IPS-20b (cell line): Measurements from ENCODE around the gene OR4F17.
"Not testable (repeated sequence)": the region's sequence is repeated elsewhere in the genome, so short reads cannot be mapped to it uniquely, and the experiment has no call there.

Experiments used
- H3K27ac ChIP-seq: one replicate; pipeline ENCODE4 v1.5.1; 2013; ENCODE audit warnings: low read length
- H3K27me3 ChIP-seq: 2 replicates; pipeline ENCODE4 v1.6.1; 2013; ENCODE audit warnings: mild to moderate bottlenecking, low read length, inconsistent platforms; ENCODE audit not compliant: insufficient read depth
- H3K36me3 ChIP-seq: 2 replicates; pipeline ENCODE4 v1.6.1; 2013; ENCODE audit warnings: low read depth, mild to moderate bottlenecking, inconsistent platforms, low read length, moderate library complexity; ENCODE audit not compliant: insufficient read depth
- H3K4me1 ChIP-seq: 2 replicates; pipeline ENCODE4 v1.6.1; 2013; ENCODE audit warnings: mild to moderate bottlenecking, control low read depth, inconsistent platforms, low read length, moderate library complexity; ENCODE audit not compliant: insufficient read depth
- H3K4me3 ChIP-seq: 2 replicates; pipeline ENCODE4 v1.5.1; 2013; ENCODE audit warnings: mild to moderate bottlenecking, low read length, inconsistent platforms
- H3K9ac ChIP-seq: 2 replicates; pipeline ENCODE4 v1.6.1; 2013; ENCODE audit warnings: low read depth, mild to moderate bottlenecking, inconsistent platforms, low read length, moderate library complexity
- H3K9me3 ChIP-seq: 2 replicates; pipeline ENCODE4 v1.6.1; 2013; ENCODE audit warnings: mild to moderate bottlenecking, low read depth, low read length, inconsistent platforms; ENCODE audit not compliant: insufficient read depth

The OR4F17 gene, protein sequence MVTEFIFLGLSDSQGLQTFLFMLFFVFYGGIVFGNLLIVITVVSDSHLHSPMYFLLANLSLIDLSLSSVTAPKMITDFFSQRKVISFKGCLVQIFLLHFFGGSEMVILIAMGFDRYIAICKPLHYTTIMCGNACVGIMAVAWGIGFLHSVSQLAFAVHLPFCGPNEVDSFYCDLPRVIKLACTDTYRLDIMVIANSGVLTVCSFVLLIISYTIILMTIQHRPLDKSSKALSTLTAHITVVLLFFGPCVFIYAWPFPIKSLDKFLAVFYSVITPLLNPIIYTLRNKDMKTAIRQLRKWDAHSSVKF

DNA sequence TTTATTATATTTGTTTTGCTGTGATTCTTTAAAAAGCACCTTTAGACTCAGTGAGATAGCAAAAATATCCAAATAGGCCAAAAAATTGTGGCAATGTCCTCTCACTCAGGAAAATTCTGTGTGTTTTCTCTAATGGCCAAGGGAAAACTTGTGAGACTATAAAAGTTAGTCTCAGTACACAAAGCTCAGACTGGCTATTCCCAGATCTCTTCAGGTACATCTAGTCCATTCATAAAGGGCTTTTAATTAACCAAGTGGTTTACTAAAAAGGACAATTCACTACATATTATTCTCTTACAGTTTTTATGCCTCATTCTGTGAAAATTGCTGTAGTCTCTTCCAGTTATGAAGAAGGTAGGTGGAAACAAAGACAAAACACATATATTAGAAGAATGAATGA lies at the start of gene OR4F17:
TSS of gene OR4F17 (plus strand) at position 301 of the 400 bp plus-strand sequence. CDS start 3,575 bp downstream, outside the sequence.
- not testable (repeated sequence) for H3K9ac ChIP-seq, H3K4me1 ChIP-seq, H3K27me3 ChIP-seq, H3K9me3 ChIP-seq, H3K36me3 ChIP-seq, H3K27ac ChIP-seq, H3K4me3 ChIP-seq

DNA sequence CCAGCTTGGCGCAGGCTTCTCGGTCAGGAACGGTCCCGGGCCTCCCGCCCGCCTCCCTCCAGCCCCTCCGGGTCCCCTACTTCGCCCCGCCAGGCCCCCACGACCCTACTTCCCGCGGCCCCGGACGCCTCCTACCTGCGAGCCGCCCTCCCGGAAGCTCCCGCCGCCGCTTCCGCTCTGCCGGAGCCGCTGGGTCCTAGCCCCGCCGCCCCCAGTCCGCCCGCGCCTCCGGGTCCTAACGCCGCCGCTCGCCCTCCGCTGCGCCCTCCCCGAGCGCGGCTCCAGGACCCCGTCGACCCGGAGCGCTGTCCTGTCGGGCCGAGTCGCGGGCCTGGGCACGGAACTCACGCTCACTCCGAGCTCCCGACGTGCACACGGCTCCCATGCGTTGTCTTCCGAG lies 36.1 kb upstream of the OR4F17 start:
- not testable (repeated sequence) for H3K9ac ChIP-seq, H3K4me1 ChIP-seq, H3K4me3 ChIP-seq, H3K27ac ChIP-seq, H3K36me3 ChIP-seq, H3K9me3 ChIP-seq, H3K27me3 ChIP-seq

DNA sequence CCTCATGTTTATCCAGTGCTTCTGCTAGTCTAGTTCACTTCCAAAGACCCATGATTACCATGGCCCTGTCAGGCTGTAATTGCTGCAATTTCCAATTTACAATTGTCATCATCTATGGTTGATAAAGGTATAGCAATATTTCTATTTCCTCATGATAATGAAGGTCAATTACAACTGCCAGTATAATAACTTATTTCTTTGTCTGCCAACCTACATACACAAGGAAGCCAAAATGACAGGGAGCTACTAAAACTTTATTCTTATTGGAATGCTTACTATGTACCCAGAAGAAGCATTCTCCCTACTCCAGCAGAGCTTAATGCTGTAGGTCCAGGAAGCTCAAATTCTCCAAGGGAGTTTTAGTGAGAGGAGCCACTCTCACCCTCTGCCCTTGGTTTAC lies 24.0 kb upstream of the OR4F17 start:
- H3K27me3 ChIP-seq, H3K4me1 ChIP-seq, H3K4me3 ChIP-seq, H3K36me3 ChIP-seq, H3K27ac ChIP-seq, H3K9me3 ChIP-seq, H3K9ac ChIP-seq: not testable (repeated sequence)

DNA sequence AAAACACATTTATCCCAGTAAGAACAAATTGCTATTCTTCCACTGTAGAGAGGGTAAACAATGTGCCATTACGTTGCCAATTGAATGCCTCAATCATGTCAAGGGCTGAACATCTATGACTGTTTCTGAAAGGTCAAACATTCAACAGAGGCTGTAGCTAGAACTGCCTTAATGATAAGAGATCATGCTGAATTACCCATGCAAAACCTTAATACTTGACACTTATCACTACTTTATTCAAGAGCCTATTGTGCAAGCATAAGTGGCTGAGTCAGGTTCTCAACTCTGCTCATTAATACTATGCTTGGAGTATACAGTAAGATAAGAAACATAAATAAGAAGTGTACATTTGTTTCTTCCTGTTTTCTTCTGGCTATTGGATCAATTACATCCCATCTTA lies 23.3 kb upstream of the OR4F17 start:
- H3K27ac ChIP-seq, H3K36me3 ChIP-seq, H3K9ac ChIP-seq, H3K9me3 ChIP-seq, H3K27me3 ChIP-seq, H3K4me1 ChIP-seq, H3K4me3 ChIP-seq: not testable (repeated sequence)

DNA sequence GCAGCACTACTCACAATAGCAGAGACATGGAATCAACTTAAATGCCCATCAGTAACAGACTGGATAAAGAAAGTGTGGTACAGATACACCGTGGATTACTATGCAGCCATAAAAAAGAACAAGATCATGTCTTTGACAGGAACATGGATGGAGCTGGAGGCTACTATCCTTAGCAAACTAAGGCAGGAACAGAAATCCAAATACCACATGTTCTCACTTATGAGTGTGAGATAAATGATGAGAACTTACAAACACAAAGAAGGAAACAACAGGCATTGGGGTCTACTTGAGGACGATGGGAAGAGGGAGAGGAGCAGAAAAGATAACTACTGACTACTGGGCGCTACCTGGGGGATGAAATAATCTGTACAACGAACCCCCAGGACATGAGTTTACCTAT lies 16.2 kb upstream of the OR4F17 start:
- not testable (repeated sequence) for H3K4me3 ChIP-seq, H3K9ac ChIP-seq, H3K27ac ChIP-seq, H3K36me3 ChIP-seq, H3K9me3 ChIP-seq, H3K4me1 ChIP-seq, H3K27me3 ChIP-seq

DNA sequence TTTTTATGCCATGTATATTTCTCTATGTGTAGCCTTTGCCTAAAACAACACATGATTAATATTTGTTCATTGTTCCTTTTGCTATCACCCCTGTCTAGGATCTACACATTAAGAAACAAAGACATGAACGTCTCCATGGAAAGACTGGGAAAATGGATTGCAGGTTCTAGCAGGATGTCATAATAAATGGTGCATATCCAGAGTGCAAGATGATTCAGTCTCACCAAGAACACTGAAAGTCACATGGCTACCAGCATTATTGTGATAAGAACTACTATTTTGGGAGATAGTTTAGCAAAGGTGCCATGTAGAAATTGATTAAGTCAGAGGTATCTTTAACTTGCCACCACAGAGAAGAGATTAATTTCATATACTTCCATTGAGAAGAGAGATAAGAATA lies 12.1 kb upstream of the OR4F17 start:
- not testable (repeated sequence) for H3K4me1 ChIP-seq, H3K9ac ChIP-seq, H3K36me3 ChIP-seq, H3K27ac ChIP-seq, H3K27me3 ChIP-seq, H3K9me3 ChIP-seq, H3K4me3 ChIP-seq

DNA sequence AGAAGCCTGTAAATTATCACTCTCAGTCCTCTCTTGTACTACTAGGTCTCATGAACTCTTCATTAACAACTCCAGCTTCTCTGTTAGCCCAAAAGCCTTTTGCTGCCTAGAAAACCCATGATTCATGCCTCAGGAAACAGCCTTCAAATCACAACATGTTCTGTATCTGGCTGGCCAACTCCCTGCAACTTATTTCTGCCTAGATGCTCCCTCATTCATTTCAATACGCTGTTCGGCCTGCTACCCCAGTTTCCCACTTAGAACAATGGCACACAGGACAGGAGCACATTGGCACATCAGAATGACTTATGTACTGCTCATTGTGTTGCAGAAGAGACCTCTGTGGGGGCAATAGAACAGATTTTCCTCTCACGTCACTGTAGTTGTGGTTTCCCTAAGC lies 9.3 kb upstream of the OR4F17 start:
- not testable (repeated sequence) for H3K4me3 ChIP-seq, H3K27ac ChIP-seq, H3K36me3 ChIP-seq, H3K4me1 ChIP-seq, H3K27me3 ChIP-seq, H3K9ac ChIP-seq, H3K9me3 ChIP-seq

DNA sequence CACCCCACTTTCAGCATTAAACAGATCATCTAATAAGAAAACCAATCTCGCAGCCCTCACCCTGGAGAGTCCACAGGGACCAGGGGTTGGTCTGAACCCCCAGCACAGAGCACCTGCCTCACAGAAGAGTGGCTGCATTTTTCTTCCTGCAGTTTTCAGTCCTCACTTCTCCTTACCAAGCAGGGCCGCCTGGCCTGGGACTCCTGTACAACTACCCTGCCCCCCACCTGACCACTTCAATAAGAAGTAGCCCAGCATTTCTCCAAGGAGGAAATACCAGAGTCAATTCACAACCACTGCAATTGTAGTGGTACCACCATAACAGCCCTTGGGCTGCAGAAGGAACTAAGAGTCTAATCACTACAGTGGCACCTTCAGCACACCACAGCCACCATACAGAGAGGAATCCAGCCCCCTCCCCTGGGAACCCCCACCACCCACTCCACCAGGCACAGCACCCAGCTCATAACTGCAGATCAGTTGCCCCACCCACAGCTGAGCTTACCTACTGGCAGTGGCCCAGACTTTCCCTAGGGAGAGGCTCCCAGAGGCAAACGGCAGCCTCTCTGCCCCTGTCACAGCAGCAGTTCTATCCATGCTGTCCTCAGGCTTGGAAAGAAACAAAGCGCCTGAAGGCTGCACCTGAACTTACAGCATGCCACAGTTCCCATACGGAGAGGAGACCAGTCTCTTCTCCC lies 13.7 kb downstream of the OR4F17 start:
- not testable (repeated sequence) for H3K9me3 ChIP-seq, H3K36me3 ChIP-seq, H3K27ac ChIP-seq, H3K9ac ChIP-seq, H3K4me3 ChIP-seq, H3K27me3 ChIP-seq, H3K4me1 ChIP-seq
